ENCODE results near the gene CACNB2.

CACNB2 gene

GRCh38 chr10:18381679-18382078, 241.5 kb downstream of the CACNB2 start:
- DNase-seq (ENCODE audit: low read depth in 2 of 3, low spot score in 2 of 3), result no peak

DNA sequence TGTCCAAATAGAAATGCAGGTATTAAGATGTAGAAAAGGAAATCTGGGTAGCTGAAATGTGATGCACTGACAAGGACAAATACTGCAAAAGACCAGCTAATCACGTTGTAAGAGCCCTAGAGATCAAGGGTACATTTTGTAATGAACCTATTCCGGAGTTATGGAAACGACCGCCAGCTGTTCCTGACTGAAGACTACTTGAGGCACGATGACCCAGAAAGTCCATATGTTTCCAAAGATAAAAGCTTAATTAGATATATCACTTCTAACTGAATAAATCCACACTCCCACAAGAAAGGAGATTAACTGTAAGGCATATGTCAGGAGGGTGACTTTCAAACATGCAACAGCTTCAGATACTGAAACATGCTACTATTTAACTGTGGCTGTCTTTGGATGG, 257.7 kb downstream of the CACNB2 start:
- DNase-seq (ENCODE audit: low read depth in 2 of 3, low spot score in 2 of 3), result no peak

- no peak for DNase-seq (ENCODE audit: low read depth in 2 of 3, low spot score in 2 of 3)
Measured at GRCh38 chr10:18399158-18399557, 258.9 kb downstream of the CACNB2 start.

DNA sequence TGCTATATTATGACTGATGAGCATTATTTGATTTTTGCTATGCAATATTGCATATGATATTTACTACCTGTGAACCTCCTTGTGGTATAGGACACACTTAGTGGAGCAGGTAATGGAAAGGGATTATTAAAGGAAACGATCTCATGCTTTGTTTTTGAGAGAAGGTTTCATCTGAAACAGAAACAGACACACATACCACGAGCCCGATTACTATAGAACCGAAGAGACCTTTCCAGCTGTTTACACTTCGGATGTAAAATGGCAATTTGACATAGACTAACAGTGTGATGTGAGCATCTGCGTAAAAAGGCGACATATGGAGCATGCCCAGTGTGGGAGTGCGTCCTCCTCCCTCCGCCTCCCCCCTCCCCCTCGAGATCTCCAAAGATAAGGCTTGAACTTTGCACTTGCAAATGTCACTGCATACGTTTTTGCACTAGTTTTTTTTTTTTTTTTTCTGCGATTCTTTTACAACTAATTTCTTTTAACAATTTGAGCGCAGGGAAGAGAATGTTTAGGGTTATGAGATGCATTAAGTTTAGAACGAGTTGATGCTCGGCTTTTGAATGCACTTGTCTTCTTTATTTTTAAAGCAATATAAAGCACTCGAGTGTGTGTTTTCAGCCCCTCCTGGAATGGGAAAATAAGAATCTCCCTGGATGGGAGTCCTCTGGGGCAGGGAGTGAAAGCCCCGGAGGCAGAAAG, 260.1 kb downstream of the CACNB2 start:
- DNase-seq (ENCODE audit: low read depth in 2 of 3, low spot score in 2 of 3), result no peak

GRCh38 chr10:18400906-18401245, 260.7 kb downstream of the CACNB2 start:
- DNase-seq (ENCODE audit: low read depth in 2 of 3, low spot score in 2 of 3), result no peak

DNA sequence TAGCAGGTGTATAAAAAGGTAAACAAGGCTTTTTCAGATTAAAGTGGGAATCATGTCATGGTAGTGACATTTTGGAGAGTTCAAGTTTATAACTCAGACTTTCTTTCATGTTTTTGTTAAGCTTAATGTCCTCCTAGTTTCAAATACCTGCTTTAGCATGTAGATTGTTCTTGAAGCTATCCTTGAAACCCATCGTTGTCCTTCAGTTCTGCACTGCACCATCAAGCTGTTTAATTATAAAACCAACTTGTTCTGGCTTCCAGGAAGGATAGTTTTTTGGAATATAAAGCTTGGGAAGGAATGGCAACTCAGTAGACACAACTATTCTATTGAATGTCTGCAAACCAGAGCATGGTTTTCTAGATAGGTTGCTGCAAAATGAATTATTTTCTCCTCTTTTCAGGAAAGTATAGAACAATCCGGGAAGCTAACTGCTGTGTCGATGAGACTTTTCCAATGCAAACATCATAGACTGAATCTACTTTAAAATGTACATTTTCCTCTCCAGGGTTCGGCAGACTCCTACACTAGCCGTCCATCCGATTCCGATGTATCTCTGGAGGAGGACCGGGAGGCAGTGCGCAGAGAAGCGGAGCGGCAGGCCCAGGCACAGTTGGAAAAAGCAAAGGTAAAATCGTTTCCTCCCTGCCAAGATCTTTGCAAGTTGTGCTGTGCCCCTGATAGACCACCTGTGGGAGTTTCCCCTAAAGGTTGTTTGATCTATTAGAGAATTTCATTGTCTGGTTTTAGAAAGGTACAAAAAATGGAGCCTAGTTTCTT, 261.4 kb downstream of the CACNB2 start:
- DNase-seq (ENCODE audit: low read depth in 2 of 3, low spot score in 2 of 3), result no peak

DNA sequence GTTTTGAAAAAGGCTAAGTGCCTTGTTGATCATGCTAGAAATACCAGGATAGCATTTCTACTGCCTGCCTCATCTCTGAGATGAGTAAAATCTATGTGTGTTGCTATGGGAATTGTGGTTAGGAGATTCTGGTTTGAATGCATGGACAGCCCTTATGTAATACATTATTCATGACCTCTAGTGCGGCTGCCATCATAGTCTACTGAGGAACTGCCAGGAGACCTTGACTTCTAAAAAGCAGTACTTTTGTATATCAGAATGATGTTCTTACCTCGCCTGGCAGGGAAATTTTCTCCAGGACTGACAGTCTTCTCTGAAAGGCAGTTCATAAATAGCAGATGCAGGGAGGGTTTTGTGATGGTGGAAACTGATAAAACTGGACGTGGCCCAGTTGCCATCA, 262.6 kb downstream of the CACNB2 start:
- DNase-seq (ENCODE audit: low read depth in 2 of 3, low spot score in 2 of 3), result no peak

GRCh38 chr10:18404530-18404929, 264.3 kb downstream of the CACNB2 start:
- DNase-seq (ENCODE audit: low read depth in 2 of 3, low spot score in 2 of 3), result no peak

DNA sequence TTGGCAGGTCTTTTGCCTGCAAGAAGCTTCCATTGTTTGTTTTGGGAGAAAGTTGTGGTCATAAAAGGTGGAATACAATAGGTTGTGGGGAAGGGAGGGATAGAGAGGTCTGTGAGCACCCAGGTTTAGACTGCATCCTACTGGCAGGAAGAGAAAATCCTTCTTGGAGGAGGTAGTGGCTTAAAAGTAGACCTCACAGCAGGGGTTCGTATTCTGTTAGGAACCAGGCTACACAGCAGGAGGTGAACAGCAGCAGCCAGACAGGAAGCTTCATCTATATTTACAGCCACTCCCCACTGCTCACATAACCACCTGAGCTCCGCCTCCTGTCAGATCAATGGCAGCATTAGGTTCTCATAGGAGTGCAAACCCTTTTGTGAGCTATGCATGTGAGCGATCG, 265.9 kb downstream of the CACNB2 start:
- no peak for DNase-seq (ENCODE audit: low read depth in 2 of 3, low spot score in 2 of 3)

- no peak for DNase-seq (ENCODE audit: low read depth in 2 of 3, low spot score in 2 of 3)
Measured at GRCh38 chr10:18409599-18410397, 269.6 kb downstream of the CACNB2 start.

DNA sequence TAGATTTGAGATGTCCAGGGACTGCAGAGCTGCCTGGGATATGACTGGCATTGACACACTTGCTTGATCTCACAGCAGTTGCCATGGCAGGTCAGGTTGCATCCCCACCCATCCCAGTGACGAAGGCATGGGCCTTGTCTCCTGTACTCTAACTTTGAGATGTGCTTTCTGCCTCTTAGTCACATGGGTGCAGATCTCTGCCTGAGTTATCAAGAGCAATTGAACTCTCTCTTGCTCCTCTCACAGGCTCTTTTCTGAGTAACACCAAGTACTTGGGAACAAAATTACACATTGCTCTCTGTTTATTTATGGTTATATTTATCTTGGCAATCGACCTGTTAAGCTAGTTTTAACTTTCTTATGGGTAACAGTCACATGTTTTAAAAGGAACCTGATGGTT, 273.8 kb downstream of the CACNB2 start:
- DNase-seq (ENCODE audit: low read depth in 2 of 3, low spot score in 2 of 3), result no peak

GRCh38 chr10:18417950-18418527, 277.8 kb downstream of the CACNB2 start:
- no peak for DNase-seq (ENCODE audit: low read depth in 2 of 3, low spot score in 2 of 3)

- no peak for DNase-seq (ENCODE audit: low read depth in 2 of 3, low spot score in 2 of 3)
Measured at GRCh38 chr10:18418541-18419215, 278.5 kb downstream of the CACNB2 start.

- DNase-seq (ENCODE audit: low read depth in 2 of 3, low spot score in 2 of 3), result no peak
Measured at GRCh38 chr10:18419945-18420344, 279.7 kb downstream of the CACNB2 start.

- no peak for DNase-seq (ENCODE audit: low read depth in 2 of 3, low spot score in 2 of 3)
Measured at GRCh38 chr10:18421726-18422293, 281.6 kb downstream of the CACNB2 start.

GRCh38 chr10:18423058-18423637, 282.9 kb downstream of the CACNB2 start:
- DNase-seq (ENCODE audit: low read depth in 2 of 3, low spot score in 2 of 3), result no peak

DNA sequence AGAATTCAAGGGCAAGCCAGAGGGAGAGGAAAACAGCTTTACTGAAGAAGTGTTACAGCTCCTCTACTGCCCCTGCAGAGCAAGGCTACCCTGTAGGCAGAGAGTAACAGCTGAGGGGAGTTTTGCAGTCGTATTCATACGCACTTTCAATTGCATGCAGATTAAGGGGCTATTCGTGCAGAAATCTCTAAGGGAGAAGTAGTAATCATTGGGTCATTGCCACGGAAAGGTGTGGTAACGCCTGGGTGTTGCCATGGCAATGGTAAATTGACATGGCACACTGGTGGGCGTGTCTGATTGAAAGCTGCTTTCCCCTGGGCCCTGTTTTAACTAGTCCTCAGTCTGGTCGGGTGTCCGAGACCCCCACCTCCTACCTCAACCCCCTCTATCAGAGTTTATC, 284.0 kb downstream of the CACNB2 start:
- no peak for DNase-seq (ENCODE audit: low read depth in 2 of 3, low spot score in 2 of 3)

GRCh38 chr10:18429335-18429734, 289.1 kb downstream of the CACNB2 start:
- no peak for DNase-seq (ENCODE audit: low read depth in 2 of 3, low spot score in 2 of 3)

DNA sequence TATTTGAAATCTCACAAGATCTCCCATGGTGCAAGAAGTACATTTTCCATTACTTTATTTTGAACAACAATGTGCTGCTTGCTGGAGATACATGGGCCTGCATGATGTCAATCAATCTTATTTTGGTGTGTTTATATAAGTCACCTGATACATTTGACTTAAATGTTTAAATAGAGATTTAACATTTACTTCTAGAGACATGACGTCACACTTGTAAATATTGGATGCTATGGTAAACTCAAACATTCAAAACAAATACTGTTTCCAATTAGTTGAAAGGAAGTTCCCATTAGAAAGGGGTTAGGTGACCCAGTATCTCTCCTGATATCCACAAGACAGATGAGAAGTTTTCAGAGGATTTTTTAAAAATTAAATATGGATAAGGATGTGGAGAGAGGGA, 296.7 kb downstream of the CACNB2 start:
- DNase-seq (ENCODE audit: low read depth in 2 of 3, low spot score in 2 of 3), result no peak

DNA sequence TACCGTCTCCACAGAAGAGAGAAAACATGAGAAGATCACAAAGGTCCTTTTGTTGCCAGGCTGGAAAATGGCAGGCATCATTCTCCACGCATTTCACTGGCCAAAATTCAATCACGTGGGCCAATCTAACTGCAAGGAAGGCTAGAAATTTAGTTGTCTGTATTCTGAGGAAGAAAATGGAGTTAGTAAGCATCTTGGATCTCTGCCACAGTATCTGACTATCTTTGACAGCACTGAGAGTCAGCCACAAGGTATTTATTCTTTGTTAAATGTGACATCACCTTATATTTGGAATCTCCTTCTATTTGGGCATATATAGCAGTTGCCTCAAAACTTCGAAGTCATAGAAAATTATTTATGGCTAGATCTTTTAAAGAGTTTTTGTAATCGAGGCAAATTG, 297.3 kb downstream of the CACNB2 start:
- no peak for DNase-seq (ENCODE audit: low read depth in 2 of 3, low spot score in 2 of 3)
